ENCODE measurements around the gene SLC41A3. TPM values are rescaled to one million over a fixed set of nuclear protein-coding genes. Genes with fewer than 3 reads are reported as not detected.

Gene SLC41A3
- total RNA-seq, 1 experiment from 2014 or later = 41.3 TPM

- BruUV-seq (replicated peaks) = no TSS peak
- H3K4me1 Mint-ChIP-seq (ENCODE audit: low read depth, unreplicated experiment) = no peaks in the 10 kb centered on the region
- intact Hi-C loops (cut with micrococcal nuclease; ENCODE audit: unreplicated experiment) = no loop called here
- H3K4me3 Mint-ChIP-seq (ENCODE audit: unreplicated experiment) = no peak overlapping the region
- ChIA-PET POLR2A (no interaction called here), CTCF (no interaction called here)
- H3K27me3 Mint-ChIP-seq (ENCODE audit: insufficient read depth, unreplicated experiment) = no peaks in the 10 kb centered on the region
- no peaks in the 10 kb centered on the region for H3K9me3 ChIP-seq
- H3K4me1 ChIP-seq = no peaks in the 10 kb centered on the region
- no peaks in the 10 kb centered on the region for H3K27me3 ChIP-seq (replicated peaks; ENCODE audit: control insufficient read depth, insufficient read depth, low read length)
- H3K27ac Mint-ChIP-seq (ENCODE audit: unreplicated experiment) = no peak overlapping the region
- H3K9me3 Mint-ChIP-seq (ENCODE audit: unreplicated experiment) = peaks cover 11% of the 10 kb centered on the region
- no peak overlapping the region for H3K4me3 ChIP-seq (ENCODE audit: low read depth, low read length)
- TF ChIP-seq CTCF (IDR thresholded peaks at IDR 0.05; ENCODE audit: insufficient read depth in 1 of 2, low read depth in 1 of 2, low read length in 1 of 2, severe bottlenecking in 1 of 2, unreplicated experiment in 1 of 2) = no peak
- no peak for DNase-seq
- H3K36me3 Mint-ChIP-seq (ENCODE audit: insufficient read depth, unreplicated experiment) = no peaks in the 10 kb centered on the region
- no peaks in the 10 kb centered on the region for H3K36me3 ChIP-seq (ENCODE audit: control insufficient read depth, insufficient read depth, low read length)
Observed at GRCh38 chr3:126102011-126102410, 18.1 kb upstream of the SLC41A3 start.

DNA sequence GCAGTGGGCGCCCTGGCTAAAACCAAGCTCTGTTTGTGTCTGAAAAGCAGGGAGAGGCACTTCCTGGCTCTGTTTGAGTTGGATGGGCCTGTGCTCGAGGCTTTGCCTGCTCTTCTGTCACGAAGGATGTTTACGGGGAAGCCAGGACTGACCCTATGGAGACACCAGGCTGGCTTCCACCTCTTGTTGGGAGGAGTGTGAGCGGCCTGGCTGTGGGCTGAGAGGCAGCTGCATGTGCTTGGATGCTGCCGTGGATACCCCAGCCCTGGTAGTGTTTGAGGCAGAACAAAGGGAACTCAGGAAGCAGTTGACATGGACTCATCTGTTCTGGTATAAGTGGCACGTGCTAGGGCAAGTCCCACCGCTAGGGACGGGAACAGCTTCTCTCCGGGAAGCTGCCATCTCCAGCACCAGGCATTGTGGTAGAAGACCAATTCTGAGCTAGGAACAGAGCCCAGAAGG lies 17.6 kb upstream of the SLC41A3 start:
- no peak overlapping the region for H3K4me3 Mint-ChIP-seq (ENCODE audit: unreplicated experiment)
- BruUV-seq (replicated peaks) = no TSS peak
- H3K27me3 Mint-ChIP-seq (ENCODE audit: insufficient read depth, unreplicated experiment) = no peaks in the 10 kb centered on the region
- no peaks in the 10 kb centered on the region for H3K4me1 ChIP-seq
- no peak overlapping the region for H3K27ac Mint-ChIP-seq (ENCODE audit: unreplicated experiment)
- ChIA-PET CTCF (no interaction called here), POLR2A (no interaction called here)
- no peaks in the 10 kb centered on the region for H3K4me1 Mint-ChIP-seq (ENCODE audit: low read depth, unreplicated experiment)
- no peak for DNase-seq
- no peaks in the 10 kb centered on the region for H3K9me3 ChIP-seq
- H3K36me3 ChIP-seq (ENCODE audit: control insufficient read depth, insufficient read depth, low read length) = no peaks in the 10 kb centered on the region
- H3K27me3 ChIP-seq (replicated peaks; ENCODE audit: control insufficient read depth, insufficient read depth, low read length) = no peaks in the 10 kb centered on the region
- no peak for TF ChIP-seq CTCF (IDR thresholded peaks at IDR 0.05; ENCODE audit: insufficient read depth in 1 of 2, low read depth in 1 of 2, low read length in 1 of 2, severe bottlenecking in 1 of 2, unreplicated experiment in 1 of 2)
- peaks cover 15% of the 10 kb centered on the region for H3K9me3 Mint-ChIP-seq (ENCODE audit: unreplicated experiment)
- no peak overlapping the region for H3K4me3 ChIP-seq (ENCODE audit: low read depth, low read length)
- intact Hi-C loops (cut with micrococcal nuclease; ENCODE audit: unreplicated experiment) = no loop called here
- H3K36me3 Mint-ChIP-seq (ENCODE audit: insufficient read depth, unreplicated experiment) = no peaks in the 10 kb centered on the region

GRCh38 chr3:126100634-126101301 lies 16.8 kb upstream of the SLC41A3 start:
- H3K9me3 ChIP-seq = peaks cover 2% of the 10 kb centered on the region; the same call in 1 of the 2 replicates
- no peak overlapping the region for H3K4me3 ChIP-seq (ENCODE audit: low read depth, low read length)
- Mint-ChIP-seq H3K9me3 (ENCODE audit: unreplicated experiment) (peaks cover 16% of the 10 kb centered on the region), H3K4me1 (ENCODE audit: low read depth, unreplicated experiment) (no peaks in the 10 kb centered on the region), H3K36me3 (ENCODE audit: insufficient read depth, unreplicated experiment) (no peaks in the 10 kb centered on the region), H3K27me3 (ENCODE audit: insufficient read depth, unreplicated experiment) (no peaks in the 10 kb centered on the region), H3K4me3 (ENCODE audit: unreplicated experiment) (no peak overlapping the region), H3K27ac (ENCODE audit: unreplicated experiment) (no peak overlapping the region)
- no peak for DNase-seq
- no peak for TF ChIP-seq CTCF (IDR thresholded peaks at IDR 0.05; ENCODE audit: insufficient read depth in 1 of 2, low read depth in 1 of 2, low read length in 1 of 2, severe bottlenecking in 1 of 2, unreplicated experiment in 1 of 2)
- no peaks in the 10 kb centered on the region for H3K4me1 ChIP-seq
- intact Hi-C loops (cut with micrococcal nuclease; ENCODE audit: unreplicated experiment) = no loop called here
- H3K36me3 ChIP-seq (ENCODE audit: control insufficient read depth, insufficient read depth, low read length) = no peaks in the 10 kb centered on the region
- no TSS peak for BruUV-seq (replicated peaks)
- H3K27me3 ChIP-seq (replicated peaks; ENCODE audit: control insufficient read depth, insufficient read depth, low read length) = no peaks in the 10 kb centered on the region
- CTCF ChIA-PET = interaction anchor here (0.7 kb wide), 1 partner anchor 438 kb away, joined by 3 read pairs; no protein-coding TSS in a partner anchor
- POLR2A ChIA-PET = no interaction called here
